Transverse colon (tissue), 4 donors: Measurements from ENCODE around the gene CAV2.

Experiments
- EP300 ChIP-seq: sonication (generic); formaldehyde crosslinking; IDR thresholded peaks from one replicate; pipeline ENCODE4 v1.6.1; 2017; ENCODE audit warnings: antibody characterized with exemption, low read depth
- POLR2A ChIP-seq: fragments of 450-650 bp; IDR thresholded peaks from one replicate; pipeline ENCODE4 v1.6.1; 2016; ENCODE audit warnings: antibody characterized with exemption, mild to moderate bottlenecking, moderate library complexity
- POLR2AphosphoS5 ChIP-seq, 3 donors: sonication (generic); formaldehyde crosslinking; IDR thresholded peaks; one replicate each; pipeline ENCODE4 v1.6.1; 2016; ENCODE audit warnings: antibody characterized with exemption in 3 of 3
- TF ChIP-seq, protein P1 (sequence below), 5 experiments: fragments of 200-600 bp in 3 of 5; fragments of 450-650 bp in 2 of 5; sonication (generic) in 3 of 5; IDR thresholded peaks; 1 replicate in 2 of 5; 2 replicates in 3 of 5; pipeline ENCODE4 v1.5.1; 2016 to 2017; ENCODE audit warnings: antibody characterized with exemption in 5 of 5, inconsistent platforms in 3 of 5, mild to moderate bottlenecking in 2 of 5, moderate library complexity in 1 of 5

GRCh38 chr7:116538138-116538537 is 38.6 kb downstream of the CAV2 start:
- TF ChIP-seq, protein P1, sequence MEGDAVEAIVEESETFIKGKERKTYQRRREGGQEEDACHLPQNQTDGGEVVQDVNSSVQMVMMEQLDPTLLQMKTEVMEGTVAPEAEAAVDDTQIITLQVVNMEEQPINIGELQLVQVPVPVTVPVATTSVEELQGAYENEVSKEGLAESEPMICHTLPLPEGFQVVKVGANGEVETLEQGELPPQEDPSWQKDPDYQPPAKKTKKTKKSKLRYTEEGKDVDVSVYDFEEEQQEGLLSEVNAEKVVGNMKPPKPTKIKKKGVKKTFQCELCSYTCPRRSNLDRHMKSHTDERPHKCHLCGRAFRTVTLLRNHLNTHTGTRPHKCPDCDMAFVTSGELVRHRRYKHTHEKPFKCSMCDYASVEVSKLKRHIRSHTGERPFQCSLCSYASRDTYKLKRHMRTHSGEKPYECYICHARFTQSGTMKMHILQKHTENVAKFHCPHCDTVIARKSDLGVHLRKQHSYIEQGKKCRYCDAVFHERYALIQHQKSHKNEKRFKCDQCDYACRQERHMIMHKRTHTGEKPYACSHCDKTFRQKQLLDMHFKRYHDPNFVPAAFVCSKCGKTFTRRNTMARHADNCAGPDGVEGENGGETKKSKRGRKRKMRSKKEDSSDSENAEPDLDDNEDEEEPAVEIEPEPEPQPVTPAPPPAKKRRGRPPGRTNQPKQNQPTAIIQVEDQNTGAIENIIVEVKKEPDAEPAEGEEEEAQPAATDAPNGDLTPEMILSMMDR (IDR thresholded peaks at IDR 0.05), result no peak
- TF ChIP-seq POLR2A (no peak), POLR2AphosphoS5 (IDR thresholded peaks at IDR 0.05) (no peak), EP300 (no peak)
